Measurements from ENCODE around the gene CAPN10. TPM values are rescaled to one million over a fixed set of nuclear protein-coding genes. Genes with fewer than 3 reads are reported as not detected.

CAPN10 gene
- total RNA-seq, 1 experiment from 2014 or later = 47.4 TPM

DNA sequence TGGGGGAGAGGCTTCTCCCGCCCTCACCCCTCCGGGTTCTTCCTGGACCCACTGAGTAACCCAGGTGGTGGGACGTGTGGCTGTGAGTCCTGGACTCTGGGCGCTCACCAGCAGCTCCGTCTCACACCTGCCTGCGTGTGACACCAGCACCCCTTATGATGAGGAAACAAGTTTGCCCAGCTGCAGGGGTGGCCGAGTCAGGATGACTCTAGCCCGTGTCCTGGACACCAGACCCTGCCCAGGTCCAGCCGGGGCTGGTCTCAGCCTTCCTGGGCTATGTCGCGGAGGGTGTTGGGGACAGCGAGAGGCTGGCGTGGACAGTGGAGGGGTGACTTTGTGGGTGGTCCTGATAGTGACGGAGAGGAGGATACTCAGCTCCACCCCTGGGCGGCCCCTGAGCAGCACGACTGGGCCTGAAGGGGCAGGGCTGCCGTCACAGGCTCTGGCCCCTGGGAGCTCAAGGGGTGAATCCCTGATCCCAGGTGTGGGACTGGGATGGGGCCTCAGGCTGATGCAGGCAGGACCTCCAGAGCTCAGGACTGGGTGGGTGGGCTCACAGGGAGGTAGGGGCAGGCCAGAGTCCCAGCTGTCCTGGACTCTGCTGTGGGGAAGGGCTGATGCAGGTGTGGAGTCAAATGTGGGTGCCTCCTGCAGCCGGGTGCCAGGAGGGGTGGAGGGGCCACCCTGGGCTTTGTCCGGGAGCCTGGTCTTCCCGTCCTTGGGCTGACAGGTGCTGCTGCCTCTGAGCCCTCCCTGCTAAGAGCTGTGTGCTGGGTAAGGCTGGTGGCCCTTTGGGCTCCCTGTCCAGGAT lies 42.5 kb downstream of the CAPN10 start:
- Histone ChIP-seq H4K20me1 (ENCODE audit: control insufficient read depth, insufficient read depth, insufficient read length) (no peaks in the 10 kb centered on the region), H3T11ph (ENCODE audit: low read length) (no peak overlapping the region), H2AFZ (ENCODE audit: low read length) (no peak overlapping the region), H3K4ac (ENCODE audit: low read depth, low read length) (no peak overlapping the region), H2BK20ac (ENCODE audit: low read depth, low read length, poor library complexity, severe bottlenecking) (no peak overlapping the region), H2BK15ac (ENCODE audit: low read depth, low read length) (no peak overlapping the region), H3K9ac (ENCODE audit: extremely low read depth, insufficient read length, low read length) (no peak overlapping the region), H2BK120ac (ENCODE audit: low read depth, low read length, poor library complexity, severe bottlenecking) (no peak overlapping the region), H3K18ac (ENCODE audit: insufficient read length, low read depth, low read length) (no peak overlapping the region), H2BK5ac (ENCODE audit: insufficient read length, low read length) (no peak overlapping the region), H3K23me2 (ENCODE audit: insufficient read length, low read depth, low read length, poor library complexity, severe bottlenecking) (no peaks in the 10 kb centered on the region), H3K27me3 (ENCODE audit: insufficient read depth, low read length) (no peaks in the 10 kb centered on the region; the same call in 1 of the 2 replicates), H3K23ac (ENCODE audit: insufficient read length, low read depth, low read length) (no peak overlapping the region), H3K4me2 (ENCODE audit: insufficient read depth, insufficient read length, low read length) (no peak overlapping the region), H2AK5ac (ENCODE audit: insufficient read length, low read length) (no peak overlapping the region), H3K27ac (ENCODE audit: insufficient read length, low read depth, low read length) (no peak overlapping the region), H4K8ac (replicated peaks; ENCODE audit: insufficient read length, low read depth, low read length) (no peak overlapping the region), H4K91ac (ENCODE audit: insufficient read length, low read depth, low read length) (no peak overlapping the region), H3K4me1 (ENCODE audit: insufficient read depth, low read length) (no peaks in the 10 kb centered on the region), H3K79me2 (ENCODE audit: insufficient read depth, low read length) (no peaks in the 10 kb centered on the region), H3K79me1 (ENCODE audit: insufficient read depth, low read depth, low read length, poor library complexity, severe bottlenecking) (no peaks in the 10 kb centered on the region), H3K9me3 (ENCODE audit: control insufficient read depth, low read depth, low read length) (peaks cover 6% of the 10 kb centered on the region), H4K5ac (ENCODE audit: insufficient read length, low read depth, low read length) (no peak overlapping the region), H3K56ac (ENCODE audit: insufficient read length, low read depth, low read length) (no peak overlapping the region), H2BK12ac (ENCODE audit: insufficient read length, low read depth, low read length) (no peak overlapping the region), H3K14ac (ENCODE audit: insufficient read depth, low read length) (no peak overlapping the region)
- DNase-seq = peak; percentile 24
- Mint-ChIP-seq H3K27me3 (ENCODE audit: low read depth) (peaks cover 12% of the 10 kb centered on the region), H3K4me1 (peaks cover 0 to 9% of the 10 kb centered on the region in 2 experiments; a peak in 2 of 4 replicates), H3K4me3 (no peak overlapping the region), H3K27ac (no peak overlapping the region), H3K36me3 (ENCODE audit: insufficient read depth in 1 of 3, low read depth in 3 of 3) (peaks cover 0 to 10% (median 0%) of the 10 kb centered on the region in 3 experiments; a peak in 2 of 7 replicates), H3K9me3 (peaks cover 20 to 23% of the 10 kb centered on the region in 2 experiments)
- TF ChIP-seq, protein P1, sequence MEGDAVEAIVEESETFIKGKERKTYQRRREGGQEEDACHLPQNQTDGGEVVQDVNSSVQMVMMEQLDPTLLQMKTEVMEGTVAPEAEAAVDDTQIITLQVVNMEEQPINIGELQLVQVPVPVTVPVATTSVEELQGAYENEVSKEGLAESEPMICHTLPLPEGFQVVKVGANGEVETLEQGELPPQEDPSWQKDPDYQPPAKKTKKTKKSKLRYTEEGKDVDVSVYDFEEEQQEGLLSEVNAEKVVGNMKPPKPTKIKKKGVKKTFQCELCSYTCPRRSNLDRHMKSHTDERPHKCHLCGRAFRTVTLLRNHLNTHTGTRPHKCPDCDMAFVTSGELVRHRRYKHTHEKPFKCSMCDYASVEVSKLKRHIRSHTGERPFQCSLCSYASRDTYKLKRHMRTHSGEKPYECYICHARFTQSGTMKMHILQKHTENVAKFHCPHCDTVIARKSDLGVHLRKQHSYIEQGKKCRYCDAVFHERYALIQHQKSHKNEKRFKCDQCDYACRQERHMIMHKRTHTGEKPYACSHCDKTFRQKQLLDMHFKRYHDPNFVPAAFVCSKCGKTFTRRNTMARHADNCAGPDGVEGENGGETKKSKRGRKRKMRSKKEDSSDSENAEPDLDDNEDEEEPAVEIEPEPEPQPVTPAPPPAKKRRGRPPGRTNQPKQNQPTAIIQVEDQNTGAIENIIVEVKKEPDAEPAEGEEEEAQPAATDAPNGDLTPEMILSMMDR (conservative IDR thresholded peaks at IDR 0.05) = no peak
- no CpG with 5 or more reads among the region's 20 CpGs for WGBS (ENCODE audit: extremely low coverage, insufficient read length, low lambda C conversion rate)
